ENCODE measurements around the gene MEF2D. TPM values are rescaled to one million over a fixed set of nuclear protein-coding genes. Genes with fewer than 3 reads are reported as not detected.

The MEF2D gene
- total and polyA plus RNA-seq, 12 donors: 7.8 to 89.9 (median 50.0) TPM

- no peaks in the 10 kb centered on the region for H3K36me3 ChIP-seq (replicated peaks in 1 of 2)
- TF ChIP-seq POLR2A (IDR thresholded peaks at IDR 0.05): no peak
- TF ChIP-seq CTCF (IDR thresholded peaks at IDR 0.05): no peak
- H3K4me3 ChIP-seq: peak overlapping the region in 1 of 4 donors; percentile 25
- H3K27ac ChIP-seq: no peak overlapping the region
- WGBS, 4 donors: 4 to 11% (median 6%) methylated on average over 44 to 69 of the region's 69 CpGs
- H3K27me3 ChIP-seq: peaks cover 74% of the 10 kb centered on the region
- H3K4me1 ChIP-seq (replicated peaks in 1 of 2): peaks cover 18 to 23% of the 10 kb centered on the region in 2 donors
- intact Hi-C loops (cut with DNase I): no loop called here
- H3K9me3 ChIP-seq (replicated peaks in 1 of 3): no peaks in the 10 kb centered on the region
- no peak for DNase-seq
Measured at GRCh38 chr1:156420205-156421061, 80.1 kb downstream of the MEF2D start.

- H3K27me3 ChIP-seq: peaks cover 81% of the 10 kb centered on the region
- H3K27ac ChIP-seq: no peak overlapping the region
- intact Hi-C loops (cut with DNase I): no loop called here
- no peak for DNase-seq
- no peaks in the 10 kb centered on the region for H3K9me3 ChIP-seq (replicated peaks in 1 of 3)
- peaks cover 18 to 23% of the 10 kb centered on the region in 2 donors for H3K4me1 ChIP-seq (replicated peaks in 1 of 2)
- no peaks in the 10 kb centered on the region for H3K36me3 ChIP-seq (replicated peaks in 1 of 2)
- H3K4me3 ChIP-seq: peak overlapping the region in 1 of 4 donors; percentile 25
- TF ChIP-seq CTCF (IDR thresholded peaks at IDR 0.05) (no peak), POLR2A (IDR thresholded peaks at IDR 0.05) (no peak)
- 46 to 54% (median 50%) methylated on average over 4 to 5 of the region's 5 CpGs for WGBS, 4 donors
Measured at GRCh38 chr1:156419854-156420204, 80.7 kb downstream of the MEF2D start.

- no peaks in the 10 kb centered on the region for H3K9me3 ChIP-seq (replicated peaks in 1 of 3)
- WGBS, 4 donors: 87 to 90% (median 89%) methylated on average over 12 of the region's 12 CpGs
- no peak for TF ChIP-seq CTCF (IDR thresholded peaks at IDR 0.05)
- no peak for TF ChIP-seq POLR2A (IDR thresholded peaks at IDR 0.05)
- intact Hi-C loops (cut with DNase I): no loop called here
- no peak overlapping the region for H3K4me3 ChIP-seq
- no peaks in the 10 kb centered on the region for H3K36me3 ChIP-seq (replicated peaks in 1 of 2)
- H3K27ac ChIP-seq: no peak overlapping the region
- H3K27me3 ChIP-seq: peaks cover 84% of the 10 kb centered on the region
- H3K4me1 ChIP-seq (replicated peaks in 1 of 2): peaks cover 18 to 23% of the 10 kb centered on the region in 2 donors
- DNase-seq: no peak
Measured at GRCh38 chr1:156418416-156419070, 82.0 kb downstream of the MEF2D start.

- no peaks in the 10 kb centered on the region for H3K36me3 ChIP-seq (replicated peaks in 1 of 2)
- intact Hi-C loops (cut with DNase I): no loop called here
Measured at GRCh38 chr1:156417401-156418020, 83.1 kb downstream of the MEF2D start.

More at GRCh38 chr1:156417401-156418020, 83.1 kb downstream of the MEF2D start:
- Histone ChIP-seq H3K4me3 (no peak overlapping the region), H3K4me1 (replicated peaks in 1 of 2) (peaks cover 18 to 23% of the 10 kb centered on the region in 2 donors), H3K27me3 (peaks cover 76% of the 10 kb centered on the region), H3K9me3 (replicated peaks in 1 of 3) (no peaks in the 10 kb centered on the region), H3K27ac (no peak overlapping the region)
- TF ChIP-seq POLR2A (IDR thresholded peaks at IDR 0.05) (no peak), CTCF (IDR thresholded peaks at IDR 0.05) (no peak)
- DNase-seq: no peak
- 70 to 76% (median 72%) methylated on average over 6 of the region's 6 CpGs for WGBS, 4 donors

Measured in adrenal gland (tissue), 12 donors.